Adrenal gland (tissue), 12 donors: Measurements from ENCODE around the gene CEP83. TPM values are rescaled to one million over a fixed set of nuclear protein-coding genes. Genes with fewer than 3 reads are reported as not detected.

ENCODE experiments used
- DNase-seq, 7 donors: peaks; one replicate each; pipeline ENCODE4 v3.0.0-alpha.2; 2019 to 2020
- H3K27ac ChIP-seq, 5 donors: fragments of 200-600 bp; sonication (generic) in 4 of 5; 1 replicate in 3 of 5; 2 replicates in 2 of 5; pipeline versions ENCODE4 v1.5.1 to v1.8.0; 2016 to 2020; ENCODE audit warnings: mild to moderate bottlenecking in 1 of 5
- H3K27me3 ChIP-seq: fragments of 200-600 bp; 2 replicates; pipeline ENCODE4 v1.8.0; 2021
- H3K36me3 ChIP-seq, 2 donors: fragments of 200-600 bp; replicated peaks in 1 of 2; 1 replicate in 1 of 2; 2 replicates in 1 of 2; pipeline versions ENCODE4 v1.5.1 to v1.8.0; 2018 to 2022
- H3K4me1 ChIP-seq, 2 donors: fragments of 200-600 bp; replicated peaks in 1 of 2; 1 replicate in 1 of 2; 2 replicates in 1 of 2; pipeline versions ENCODE4 v1.5.1 to v1.8.0; 2018 to 2021
- H3K4me3 ChIP-seq, 4 donors: fragments of 200-600 bp; sonication (generic) in 3 of 4; one replicate each; pipeline ENCODE4 v1.5.1; 2016 to 2018
- H3K9me3 ChIP-seq, 3 donors: fragments of 200-600 bp; sonication (generic) in 1 of 3; replicated peaks in 1 of 3; 1 replicate in 2 of 3; 2 replicates in 1 of 3; pipeline versions ENCODE4 v1.5.1 to v1.8.0; 2016 to 2021
- POLR2A ChIP-seq, 2 donors: fragments of 450-650 bp; IDR thresholded peaks; one replicate each; pipeline ENCODE4 v1.6.1; 2017; ENCODE audit warnings: antibody characterized with exemption in 2 of 2, mild to moderate bottlenecking in 2 of 2, moderate library complexity in 1 of 2
- WGBS, 4 donors: extraction: QIAGEN DNeasy Blood & Tissue Kit in 2 of 4; methylation state at CpG; one replicate each; pipeline versions ENCODE4 v1.1.5 to v1.1.7; 2013 to 2017; 5-methylcytosine and 5-hydroxymethylcytosine counted together
- intact Hi-C, 2 donors: fragments of 100-400 bp; cut with DNase I; formaldehyde crosslinking; loops; one replicate each; pipeline versions ENCODE4 v1.14.1 to v1.15.0; 2022 to 2023
- polyA plus RNA-seq, 3 donors: library from polyadenylated mRNA; stranded (reverse); fragments of 200-250 nt in 2 of 3; fragments of 350-450 nt in 1 of 3; fragmentation: Illumina TruSeq in 1 of 3; extraction: RNeasy Lipid Tissue Mini Kit (QIAGEN cat#74804) in 1 of 3; gene quantifications; one replicate each; pipeline ENCODE4 v1.2.3, GENCODE V29; 2013 to 2014
- total RNA-seq, 9 donors: library from RNA; depleted of rRNA in 4 of 9; stranded (reverse); fragments of >200 nt in 4 of 9; fragments of 120-200 nt in 1 of 9; fragmentation: NEBNext Ultra II Directional in 1 of 9; extraction: Animal tissue kit (Norgen Biotek cat#: 25700) in 1 of 9; gene quantifications; one replicate each; pipeline versions ENCODE4 v1.1.0 to v1.2.4, GENCODE V29; 2013 to 2023
- TF ChIP-seq, protein P1 (sequence below), 6 experiments: fragments of 450-650 bp in 4 of 6; fragments of 200-600 bp in 2 of 6; sonication (generic) in 1 of 6; IDR thresholded peaks; 1 replicate in 5 of 6; 2 replicates in 1 of 6; pipeline versions ENCODE4 v1.5.1 to v1.8.0; 2016 to 2021; ENCODE audit warnings: antibody characterized with exemption in 6 of 6, mild to moderate bottlenecking in 2 of 6, moderate library complexity in 1 of 6
- donor health status: healthy with polysubstance abuse.
- donor health status: Bipolar disorder and iron deficiency.
- donor health status: DM: yes; HTN: yes; CAD: no.
- donor health status: DM: no; HTN: no; CAD: no.
- donor health status: DM: no; HTN: no; CAD: no.
- donor health status: DM: yes; HTN: yes; CAD: no.

CEP83 gene
- total and polyA plus RNA-seq, 12 donors, result 7.8 to 30.4 (median 18.4) TPM

DNA sequence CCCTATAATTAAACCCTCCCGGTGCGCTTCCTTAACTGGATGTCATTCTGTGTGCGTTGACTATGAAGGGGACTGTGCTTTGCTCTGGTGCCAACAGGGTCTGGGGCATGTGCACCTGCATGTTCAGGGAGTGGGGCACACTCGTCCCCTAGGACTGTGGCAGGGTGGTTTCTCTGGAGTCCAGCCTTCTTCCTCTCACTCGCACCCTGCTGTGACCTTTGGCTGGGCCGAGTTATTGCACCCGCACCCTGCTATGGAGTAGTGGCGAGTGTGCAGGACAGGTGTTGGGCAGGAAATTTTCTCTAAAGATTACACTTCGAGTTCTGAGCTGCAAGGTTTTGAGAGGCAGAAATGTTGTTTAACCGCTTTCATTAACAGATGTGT, 172.4 kb downstream of the CEP83 start:
- peaks cover 4 to 17% of the 10 kb centered on the region in 2 donors for H3K4me1 ChIP-seq
- H3K36me3 ChIP-seq, result no peaks in the 10 kb centered on the region
- no peak for TF ChIP-seq POLR2A (IDR thresholded peaks at IDR 0.05)
- TF ChIP-seq, protein P1, sequence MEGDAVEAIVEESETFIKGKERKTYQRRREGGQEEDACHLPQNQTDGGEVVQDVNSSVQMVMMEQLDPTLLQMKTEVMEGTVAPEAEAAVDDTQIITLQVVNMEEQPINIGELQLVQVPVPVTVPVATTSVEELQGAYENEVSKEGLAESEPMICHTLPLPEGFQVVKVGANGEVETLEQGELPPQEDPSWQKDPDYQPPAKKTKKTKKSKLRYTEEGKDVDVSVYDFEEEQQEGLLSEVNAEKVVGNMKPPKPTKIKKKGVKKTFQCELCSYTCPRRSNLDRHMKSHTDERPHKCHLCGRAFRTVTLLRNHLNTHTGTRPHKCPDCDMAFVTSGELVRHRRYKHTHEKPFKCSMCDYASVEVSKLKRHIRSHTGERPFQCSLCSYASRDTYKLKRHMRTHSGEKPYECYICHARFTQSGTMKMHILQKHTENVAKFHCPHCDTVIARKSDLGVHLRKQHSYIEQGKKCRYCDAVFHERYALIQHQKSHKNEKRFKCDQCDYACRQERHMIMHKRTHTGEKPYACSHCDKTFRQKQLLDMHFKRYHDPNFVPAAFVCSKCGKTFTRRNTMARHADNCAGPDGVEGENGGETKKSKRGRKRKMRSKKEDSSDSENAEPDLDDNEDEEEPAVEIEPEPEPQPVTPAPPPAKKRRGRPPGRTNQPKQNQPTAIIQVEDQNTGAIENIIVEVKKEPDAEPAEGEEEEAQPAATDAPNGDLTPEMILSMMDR (IDR thresholded peaks at IDR 0.05), result no peak
- H3K27me3 ChIP-seq, result no peaks in the 10 kb centered on the region
- no peak for DNase-seq
- intact Hi-C loops, result loop anchor here in 1 of 2 donors (10.0 kb wide), 1 partner anchor 238 kb away; no protein-coding TSS in a partner anchor
- no peak overlapping the region for H3K27ac ChIP-seq
- no peaks in the 10 kb centered on the region for H3K9me3 ChIP-seq
- no peak overlapping the region for H3K4me3 ChIP-seq
- WGBS, 4 donors, result 84 to 90% (median 88%) methylated on average over 9 to 10 of the region's 10 CpGs

DNA sequence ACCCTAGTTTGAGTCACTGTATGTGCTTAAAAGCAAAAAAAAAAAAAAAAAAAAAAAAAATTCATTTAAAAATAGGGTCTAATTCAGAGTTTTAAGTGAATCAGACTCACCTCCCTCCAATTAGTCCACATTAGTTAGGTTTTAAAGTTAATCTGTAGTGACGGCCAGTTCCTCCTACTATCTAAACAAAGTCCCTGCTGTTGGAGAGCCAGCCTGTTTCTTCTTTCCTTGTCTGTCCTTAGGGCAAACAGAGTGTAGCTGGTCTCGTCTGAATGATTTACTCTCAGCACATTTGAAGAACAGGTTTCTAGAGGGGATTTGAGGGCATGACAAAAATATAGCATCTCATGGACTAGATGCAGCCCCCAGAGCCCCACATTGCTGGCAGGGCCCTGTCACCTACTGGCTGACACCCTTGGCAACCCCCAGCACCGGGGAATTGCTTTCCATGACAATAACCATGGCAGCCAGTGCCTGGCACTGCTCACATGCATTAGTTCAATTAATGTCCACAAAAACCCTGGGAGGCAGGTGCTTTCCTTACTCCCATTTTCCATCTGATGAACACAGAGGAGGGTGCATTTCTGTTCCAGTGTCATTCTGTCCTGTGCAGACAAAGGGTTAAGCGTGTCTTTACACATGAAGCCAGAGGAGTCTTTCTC, 173.0 kb downstream of the CEP83 start:
- no peak for DNase-seq
- WGBS, 4 donors, result 85 to 96% (median 92%) methylated on average over 4 of the region's 4 CpGs
- intact Hi-C loops, result loop anchor here in 1 of 2 donors (10.0 kb wide), 1 partner anchor 238 kb away; no protein-coding TSS in a partner anchor
- H3K4me1 ChIP-seq, result peaks cover 4 to 17% of the 10 kb centered on the region in 2 donors
- no peak for TF ChIP-seq POLR2A (IDR thresholded peaks at IDR 0.05)
- TF ChIP-seq, protein P1 (IDR thresholded peaks at IDR 0.05), result no peak
- no peaks in the 10 kb centered on the region for H3K27me3 ChIP-seq
- H3K9me3 ChIP-seq, result no peaks in the 10 kb centered on the region
- H3K4me3 ChIP-seq, result no peak overlapping the region
- no peaks in the 10 kb centered on the region for H3K36me3 ChIP-seq
- H3K27ac ChIP-seq, result no peak overlapping the region

DNA sequence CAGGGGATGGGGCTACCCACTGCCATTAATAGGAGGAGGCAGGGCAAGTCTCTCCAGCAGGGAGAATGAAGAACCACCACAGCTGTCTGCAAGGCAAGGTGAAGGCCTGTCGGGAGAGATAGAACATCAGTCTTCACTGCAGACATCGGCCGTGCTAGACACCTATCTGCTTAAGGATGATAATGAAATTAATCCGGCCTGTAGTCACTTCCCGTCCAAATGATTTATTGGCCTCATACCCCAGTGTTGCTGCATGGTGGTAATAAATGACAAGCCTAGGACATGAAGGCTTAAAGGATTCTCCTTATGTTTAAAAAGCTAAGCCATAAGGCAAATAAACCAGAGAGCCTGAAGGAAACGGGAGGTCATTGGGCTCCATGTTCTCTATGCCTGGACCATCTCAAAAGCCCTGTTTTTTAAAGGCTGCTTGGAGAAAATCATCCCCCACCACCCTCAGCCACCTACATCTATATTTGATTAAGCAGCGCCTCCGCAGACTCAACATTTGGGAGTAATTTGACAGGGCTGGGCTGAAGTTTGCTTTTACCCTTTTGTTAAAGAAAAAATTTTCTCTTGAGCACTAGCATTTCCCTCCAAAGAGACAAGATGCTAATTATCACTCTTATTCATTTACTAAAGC, 173.6 kb downstream of the CEP83 start:
- 84 to 94% (median 90%) methylated on average over 7 to 8 of the region's 8 CpGs for WGBS, 4 donors
- TF ChIP-seq POLR2A (IDR thresholded peaks at IDR 0.05), result no peak
- TF ChIP-seq, protein P1 (IDR thresholded peaks at IDR 0.05), result no peak
- no peak for DNase-seq
- H3K27ac ChIP-seq, result peak overlapping the region in 1 of 5 donors; percentile 12
- no peak overlapping the region for H3K4me3 ChIP-seq
- peaks cover 4 to 17% of the 10 kb centered on the region in 2 donors for H3K4me1 ChIP-seq
- H3K9me3 ChIP-seq, result no peaks in the 10 kb centered on the region
- intact Hi-C loops, result loop anchor here in 1 of 2 donors (10.0 kb wide), 1 partner anchor 239 kb away; no protein-coding TSS in a partner anchor
- no peaks in the 10 kb centered on the region for H3K36me3 ChIP-seq
- H3K27me3 ChIP-seq, result no peaks in the 10 kb centered on the region

DNA sequence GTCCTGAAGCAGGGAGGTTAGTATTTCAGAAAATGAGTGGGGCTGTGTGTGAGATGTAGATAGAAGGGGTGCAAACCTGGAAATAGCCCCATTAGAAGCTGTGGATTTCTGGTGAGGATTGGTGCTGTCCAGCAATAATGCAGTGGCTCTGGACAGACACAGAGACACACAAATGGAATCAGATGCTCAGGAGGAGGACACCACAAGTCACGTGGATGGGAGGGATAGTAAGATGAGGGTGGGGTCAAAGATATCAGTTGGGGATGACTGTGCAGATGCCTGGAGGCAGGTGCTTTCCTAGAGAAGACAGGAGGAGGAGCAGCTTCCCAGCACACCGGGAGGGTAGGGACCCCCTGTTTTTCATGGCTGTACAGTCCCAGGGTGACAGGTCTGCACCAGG, 174.8 kb downstream of the CEP83 start:
- TF ChIP-seq, protein P1 (IDR thresholded peaks at IDR 0.05), result no peak
- no peak for TF ChIP-seq POLR2A (IDR thresholded peaks at IDR 0.05)
- intact Hi-C loops, result loop anchor here in 1 of 2 donors (10.0 kb wide), 1 partner anchor 240 kb away; no protein-coding TSS in a partner anchor
- Histone ChIP-seq H3K4me1 (peaks cover 4 to 10% of the 10 kb centered on the region in 2 donors), H3K27ac (no peak overlapping the region), H3K27me3 (no peaks in the 10 kb centered on the region), H3K9me3 (no peaks in the 10 kb centered on the region), H3K4me3 (no peak overlapping the region), H3K36me3 (peaks cover 0 to 7% of the 10 kb centered on the region in 2 donors)
- 70 to 97% (median 87%) methylated on average over 2 of the region's 2 CpGs for WGBS, 4 donors
- DNase-seq, result no peak
